ENCODE results near the gene EPHA8. TPM values are rescaled to one million over a fixed set of nuclear protein-coding genes. Genes with fewer than 3 reads are reported as not detected.

Gene EPHA8
- total RNA-seq, 2 experiments from 2014 or later = not detected

DNA sequence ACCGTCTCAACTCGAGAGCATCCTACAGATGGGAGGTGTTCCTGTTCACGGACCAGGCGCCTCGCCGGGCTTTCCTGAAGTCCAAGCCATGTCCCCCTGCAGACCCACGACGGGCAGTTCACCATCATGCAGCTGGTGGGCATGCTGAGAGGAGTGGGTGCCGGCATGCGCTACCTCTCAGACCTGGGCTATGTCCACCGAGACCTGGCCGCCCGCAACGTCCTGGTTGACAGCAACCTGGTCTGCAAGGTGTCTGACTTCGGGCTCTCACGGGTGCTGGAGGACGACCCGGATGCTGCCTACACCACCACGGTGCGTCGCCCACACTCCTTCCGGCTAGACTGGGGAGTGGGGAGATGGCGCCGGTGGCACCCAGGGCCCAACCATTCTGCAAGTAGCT, 35.4 kb downstream of the EPHA8 start:
- Histone ChIP-seq H3K4me3 (ENCODE audit: low read length) (no peak overlapping the region), H3K27me3 (ENCODE audit: control insufficient read depth in 1 of 2, insufficient read depth in 2 of 2, low read length in 2 of 2) (peaks cover 4 to 5% of the 10 kb centered on the region in 2 experiments), H3K36me3 (ENCODE audit: insufficient read depth, low read length) (no peaks in the 10 kb centered on the region), H3K27ac (ENCODE audit: low read depth in 1 of 2, low read length in 2 of 2) (no peak overlapping the region), H3K9me3 (ENCODE audit: control insufficient read depth in 1 of 2, insufficient read depth in 1 of 2, low read length in 2 of 2) (no peaks in the 10 kb centered on the region), H3K4me1 (ENCODE audit: insufficient read depth, low read length) (no peaks in the 10 kb centered on the region)
- H3K4me3 Mint-ChIP-seq = no peak overlapping the region
- no peak for ATAC-seq (ENCODE audit: poor library complexity)
- no peaks in the 10 kb centered on the region for H3K36me3 Mint-ChIP-seq (ENCODE audit: low read depth)
- ChIA-PET CTCF (no interaction called here), POLR2A (no interaction called here)
- H3K27me3 Mint-ChIP-seq = peaks cover 20% of the 10 kb centered on the region
- no peak overlapping the region for H3K27ac Mint-ChIP-seq
- no peak for DNase-seq
- TF ChIP-seq CTCF (IDR thresholded peaks at IDR 0.05) = no peak
- intact Hi-C loops (cut with DNase I, micrococcal nuclease) = no loop called here
- H3K4me1 Mint-ChIP-seq (ENCODE audit: low read depth) = no peaks in the 10 kb centered on the region
- H3K9me3 Mint-ChIP-seq = no peaks in the 10 kb centered on the region

DNA sequence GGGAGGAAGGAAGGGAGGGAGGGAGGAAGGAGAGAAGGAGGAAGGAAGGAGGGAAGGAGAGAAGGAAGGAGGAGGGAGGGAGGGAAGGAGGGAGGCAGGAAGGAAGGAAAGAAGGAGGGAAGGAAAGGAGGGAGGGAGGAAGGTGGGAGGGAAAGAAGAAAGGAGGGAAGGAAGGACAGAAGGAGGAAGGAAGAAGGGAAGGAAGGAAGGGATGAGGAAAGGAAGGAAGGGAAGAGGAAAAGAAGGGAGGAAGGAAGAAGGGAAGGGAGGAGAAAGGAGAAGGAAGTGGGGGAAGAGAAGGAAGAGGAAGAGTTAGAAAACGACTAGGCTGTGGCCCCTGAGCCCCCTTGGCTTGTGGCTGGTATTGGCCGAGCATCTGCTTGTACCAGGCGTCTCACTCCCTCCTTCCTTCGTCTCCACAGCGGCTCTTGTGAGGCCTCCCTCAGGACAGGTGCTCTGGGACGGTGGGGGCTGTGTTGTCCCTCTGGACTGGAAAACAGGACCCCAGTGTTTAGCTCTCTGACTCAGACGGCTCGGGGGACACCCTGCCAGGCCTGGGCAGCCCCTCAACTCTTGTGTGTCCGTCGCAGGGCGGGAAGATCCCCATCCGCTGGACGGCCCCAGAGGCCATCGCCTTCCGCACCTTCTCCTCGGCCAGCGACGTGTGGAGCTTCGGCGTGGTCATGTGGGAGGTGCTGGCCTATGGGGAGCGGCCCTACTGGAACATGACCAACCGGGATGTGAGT, 37.0 kb downstream of the EPHA8 start:
- Mint-ChIP-seq H3K36me3 (ENCODE audit: low read depth) (no peaks in the 10 kb centered on the region), H3K4me1 (ENCODE audit: low read depth) (no peaks in the 10 kb centered on the region), H3K4me3 (no peak overlapping the region), H3K27me3 (peaks cover 29% of the 10 kb centered on the region), H3K9me3 (no peaks in the 10 kb centered on the region), H3K27ac (no peak overlapping the region)
- Histone ChIP-seq H3K27ac (ENCODE audit: low read depth in 1 of 2, low read length in 2 of 2) (no peak overlapping the region), H3K36me3 (ENCODE audit: insufficient read depth, low read length) (no peaks in the 10 kb centered on the region), H3K9me3 (ENCODE audit: control insufficient read depth in 1 of 2, insufficient read depth in 1 of 2, low read length in 2 of 2) (no peaks in the 10 kb centered on the region), H3K4me3 (ENCODE audit: low read length) (no peak overlapping the region), H3K27me3 (ENCODE audit: control insufficient read depth in 1 of 2, insufficient read depth in 2 of 2, low read length in 2 of 2) (peaks cover 2 to 8% of the 10 kb centered on the region in 2 experiments), H3K4me1 (ENCODE audit: insufficient read depth, low read length) (no peaks in the 10 kb centered on the region)
- TF ChIP-seq CTCF (IDR thresholded peaks at IDR 0.05) = no peak
- POLR2A ChIA-PET = no interaction called here
- ATAC-seq (ENCODE audit: poor library complexity) (no peak), DNase-seq (no peak)
- intact Hi-C loops (cut with DNase I, micrococcal nuclease) = no loop called here
- CTCF ChIA-PET = no interaction called here

GRCh38 chr1:22600817-22601605, 37.7 kb downstream of the EPHA8 start:
- peaks cover 29% of the 10 kb centered on the region for H3K27me3 Mint-ChIP-seq
- Histone ChIP-seq H3K27me3 (ENCODE audit: control insufficient read depth in 1 of 2, insufficient read depth in 2 of 2, low read length in 2 of 2) (peaks cover 4 to 8% of the 10 kb centered on the region in 2 experiments), H3K9me3 (ENCODE audit: control insufficient read depth in 1 of 2, insufficient read depth in 1 of 2, low read length in 2 of 2) (no peaks in the 10 kb centered on the region), H3K36me3 (ENCODE audit: insufficient read depth, low read length) (no peaks in the 10 kb centered on the region), H3K4me3 (ENCODE audit: low read length) (no peak overlapping the region), H3K4me1 (ENCODE audit: insufficient read depth, low read length) (no peaks in the 10 kb centered on the region), H3K27ac (ENCODE audit: low read depth in 1 of 2, low read length in 2 of 2) (no peak overlapping the region)
- H3K4me1 Mint-ChIP-seq (ENCODE audit: low read depth) = no peaks in the 10 kb centered on the region
- no peaks in the 10 kb centered on the region for H3K9me3 Mint-ChIP-seq
- ATAC-seq (ENCODE audit: poor library complexity) (no peak), DNase-seq (no peak)
- no peak overlapping the region for H3K4me3 Mint-ChIP-seq
- ChIA-PET CTCF (no interaction called here), POLR2A (no interaction called here)
- H3K36me3 Mint-ChIP-seq (ENCODE audit: low read depth) = no peaks in the 10 kb centered on the region
- no peak overlapping the region for H3K27ac Mint-ChIP-seq
- TF ChIP-seq CTCF (IDR thresholded peaks at IDR 0.05) = no peak
- intact Hi-C loops (cut with DNase I, micrococcal nuclease) = no loop called here

All from CD4-positive, alpha-beta T cell (primary cell).